H1 (cell line): ENCODE results near the gene FGF11. TPM values are rescaled to one million over a fixed set of nuclear protein-coding genes. Genes with fewer than 3 reads are reported as not detected.

Experiments
- CTCF ChIA-PET: fragments of 300-600 bp; sonication (Branson Sonifier 250); formaldehyde crosslinking; loops from one replicate; lab custom pipeline; 2021; ENCODE audit not compliant: partially characterized antibody; lab: Charles Lee
- POLR2A ChIA-PET: fragments of 300-600 bp; sonication (Branson Sonifier 250); formaldehyde crosslinking; loops from one replicate; lab custom pipeline; 2021; ENCODE audit warnings: inconsistent platforms; ENCODE audit not compliant: partially characterized antibody; lab: Charles Lee
- DNase-seq, 2 experiments: peaks; one replicate each; pipeline versions ENCODE4 v3.0.0 to v3.0.0-alpha.2; 2010 to 2022; ENCODE audit warnings: low spot score in 2 of 2, low read depth in 1 of 2, mixed read lengths in 1 of 2
- FAIRE-seq: peaks from 2 replicates; lab custom pipeline; 2011; peaks lifted over from hg19 to GRCh38; lab: Jason Lieb, UNC
- H2AFZ ChIP-seq: 2 replicates; pipeline ENCODE4 v1.8.1; 2012; ENCODE audit warnings: low read length, inconsistent platforms
- H2AK5ac ChIP-seq: 2 replicates; pipeline ENCODE4 v1.6.1; 2013; ENCODE audit warnings: low read depth, low read length
- H2BK120ac ChIP-seq: replicated peaks from 2 replicates; pipeline ENCODE3; 2013; ENCODE audit warnings: low read depth, low read length, inconsistent platforms
- H2BK12ac ChIP-seq: 2 replicates; pipeline ENCODE4 v1.6.1; 2013; ENCODE audit warnings: low read depth, low read length
- H2BK15ac ChIP-seq: 2 replicates; pipeline ENCODE4 v1.6.1; 2013; ENCODE audit warnings: low read length
- H2BK20ac ChIP-seq: 2 replicates; pipeline ENCODE4 v1.6.1; 2013; ENCODE audit warnings: low read length
- H2BK5ac ChIP-seq: 2 replicates; pipeline ENCODE4 v1.6.1; 2013; ENCODE audit warnings: low read depth, low read length
- H3K14ac ChIP-seq: 2 replicates; pipeline ENCODE4 v1.6.1; 2013; ENCODE audit warnings: inconsistent platforms; ENCODE audit not compliant: insufficient read length
- H3K18ac ChIP-seq: 2 replicates; pipeline ENCODE4 v1.6.1; 2013; ENCODE audit warnings: low read length; ENCODE audit errors: extremely low read depth
- H3K23ac ChIP-seq: 2 replicates; pipeline ENCODE4 v1.6.1; 2013; ENCODE audit warnings: inconsistent platforms; ENCODE audit not compliant: insufficient read length
- H3K23me2 ChIP-seq: 2 replicates; pipeline ENCODE4 v1.6.1; 2013; ENCODE audit warnings: low read depth, low read length
- H3K27ac ChIP-seq: 2 replicates; pipeline ENCODE4 v1.6.1; 2011; ENCODE audit warnings: low read depth, low read length, inconsistent platforms
- H3K27me3 ChIP-seq, 4 experiments: replicated peaks in 1 of 4; 1 replicate in 1 of 4; 2 replicates in 3 of 4; pipeline versions ENCODE4 v1.6.1 to v1.8.1; 2011 to 2013; ENCODE audit warnings: low read length in 3 of 4, mild to moderate bottlenecking in 3 of 4, inconsistent platforms in 2 of 4, mixed read lengths in 2 of 4, moderate library complexity in 1 of 4; ENCODE audit not compliant: control insufficient read depth in 3 of 4, insufficient read depth in 3 of 4; ENCODE audit errors: extremely low read depth in 1 of 4
- H3K36me3 ChIP-seq, 4 experiments: 2 replicates each; pipeline versions ENCODE4 v1.6.1 to v1.8.1; 2011 to 2013; ENCODE audit warnings: mild to moderate bottlenecking in 4 of 4, low read length in 3 of 4, moderate library complexity in 2 of 4, control low read depth in 1 of 4, inconsistent platforms in 1 of 4; ENCODE audit not compliant: insufficient read depth in 4 of 4, control insufficient read depth in 2 of 4
- H3K4ac ChIP-seq: replicated peaks from 2 replicates; pipeline ENCODE3; 2013; ENCODE audit warnings: low read length, low read depth, mixed read lengths, inconsistent platforms; ENCODE audit not compliant: insufficient read length
- H3K4me1 ChIP-seq, 4 experiments: replicated peaks in 1 of 4; 1 replicate in 1 of 4; 2 replicates in 3 of 4; pipeline versions ENCODE4 v1.6.1 to v1.8.1; 2011 to 2013; ENCODE audit warnings: low read length in 3 of 4, inconsistent platforms in 2 of 4, mixed read lengths in 1 of 4; ENCODE audit not compliant: insufficient read depth in 4 of 4, control insufficient read depth in 3 of 4
- H3K4me2 ChIP-seq, 2 experiments: 2 replicates each; pipeline versions ENCODE4 v1.6.1 to v1.8.1; 2011 to 2013; ENCODE audit warnings: low read depth in 2 of 2, low read length in 2 of 2, control low read depth in 1 of 2, inconsistent platforms in 1 of 2, mild to moderate bottlenecking in 1 of 2; ENCODE audit not compliant: insufficient read depth in 1 of 2
- H3K4me3 ChIP-seq, 4 experiments: fragments of 200-600, 300-600 bp in 1 of 4; sonication (generic), shearing (Covaris generic), sonication (Bioruptor Twin) in 1 of 4; 2 replicates each; pipeline versions ENCODE4 v1.5.1 to v1.8.1; 2011 to 2016; ENCODE audit warnings: low read length in 4 of 4, low read depth in 3 of 4, control low read depth in 2 of 4, inconsistent platforms in 2 of 4, mild to moderate bottlenecking in 2 of 4, mixed read lengths in 1 of 4, moderate library complexity in 1 of 4; ENCODE audit not compliant: insufficient read depth in 2 of 4; ENCODE audit errors: extremely low read depth in 1 of 4
- H3K56ac ChIP-seq: replicated peaks from 2 replicates; pipeline ENCODE3; 2013; ENCODE audit warnings: low read depth, mild to moderate bottlenecking, mixed read lengths, low read length, inconsistent platforms; ENCODE audit not compliant: insufficient read length
- H3K79me1 ChIP-seq: 2 replicates; pipeline ENCODE4 v1.6.1; 2013; ENCODE audit warnings: low read depth, low read length, control low read depth
- H3K79me2 ChIP-seq, 2 experiments: 2 replicates each; pipeline versions ENCODE4 v1.6.1 to v1.8.1; 2012 to 2013; ENCODE audit warnings: low read length in 2 of 2, mild to moderate bottlenecking in 2 of 2, inconsistent platforms in 1 of 2; ENCODE audit not compliant: insufficient read depth in 2 of 2, control insufficient read depth in 1 of 2
- H3K9ac ChIP-seq, 4 experiments: replicated peaks in 1 of 4; 1 replicate in 1 of 4; 2 replicates in 3 of 4; pipeline versions ENCODE4 v1.6.1 to v1.8.1; 2011 to 2013; ENCODE audit warnings: low read depth in 3 of 4, low read length in 3 of 4, control low read depth in 2 of 4, mild to moderate bottlenecking in 2 of 4, moderate library complexity in 2 of 4, inconsistent platforms in 1 of 4; ENCODE audit errors: extremely low read depth in 1 of 4
- H3K9me3 ChIP-seq, 2 experiments: 2 replicates each; pipeline versions ENCODE4 v1.6.1 to v1.8.1; 2012 to 2013; ENCODE audit warnings: mild to moderate bottlenecking in 2 of 2, moderate library complexity in 2 of 2, control low read depth in 1 of 2, inconsistent platforms in 1 of 2, low read depth in 1 of 2, low read length in 1 of 2, mixed read lengths in 1 of 2; ENCODE audit not compliant: insufficient read depth in 2 of 2
- H4K20me1 ChIP-seq, 2 experiments: replicated peaks in 1 of 2; 2 replicates each; pipeline versions ENCODE3 to v1.8.1; 2011 to 2013; ENCODE audit warnings: inconsistent platforms in 2 of 2, low read length in 2 of 2, mild to moderate bottlenecking in 1 of 2; ENCODE audit not compliant: insufficient read depth in 2 of 2, control insufficient read depth in 1 of 2
- H4K5ac ChIP-seq: 2 replicates; pipeline ENCODE4 v1.6.1; 2013; ENCODE audit warnings: low read length, low read depth, mixed read lengths, inconsistent platforms; ENCODE audit not compliant: insufficient read length
- H4K8ac ChIP-seq: 2 replicates; pipeline ENCODE4 v1.8.0; 2013; ENCODE audit warnings: mild to moderate bottlenecking, moderate library complexity, low read length, inconsistent platforms; ENCODE audit not compliant: insufficient read depth; ENCODE audit errors: extremely low read depth
- H4K91ac ChIP-seq: replicated peaks from 2 replicates; pipeline ENCODE3; 2013; ENCODE audit warnings: low read length, mixed read lengths, inconsistent platforms; ENCODE audit not compliant: insufficient read length
- CEBPB ChIP-seq: IDR thresholded peaks from 2 replicates; pipeline ENCODE4 v1.6.1; 2012; ENCODE audit warnings: low read depth, low read length
- CHD2 ChIP-seq: IDR thresholded peaks from 2 replicates; pipeline ENCODE4 v1.6.1; 2012; ENCODE audit warnings: low read length, improper control_type of control experiment
- HDAC6 ChIP-seq: IDR thresholded peaks from one replicate; pipeline ENCODE4 v1.7.1; 2012; ENCODE audit warnings: low read depth, mild to moderate bottlenecking, inconsistent platforms, low read length, moderate library complexity
- JUND ChIP-seq: IDR thresholded peaks from 2 replicates; pipeline ENCODE4 v1.6.1; 2011; ENCODE audit warnings: mild to moderate bottlenecking, improper control_type of control experiment, low read length
- KDM4A ChIP-seq: IDR thresholded peaks from one replicate; pipeline ENCODE4 v1.7.1; 2012; ENCODE audit warnings: low read depth, mild to moderate bottlenecking, moderate library complexity, low read length, inconsistent platforms; ENCODE audit not compliant: severe bottlenecking
- POLR2A ChIP-seq, 2 experiments: IDR thresholded peaks; 1 replicate in 1 of 2; 2 replicates in 1 of 2; pipeline ENCODE4 v1.6.1; 2011; ENCODE audit warnings: low read depth in 2 of 2, low read length in 2 of 2, mild to moderate bottlenecking in 2 of 2; ENCODE audit errors: control extremely low read depth in 1 of 2
- POLR2AphosphoS5 ChIP-seq: IDR thresholded peaks from 2 replicates; pipeline ENCODE4 v1.6.1; 2011; ENCODE audit warnings: low read depth, low read length
- RXRA ChIP-seq: IDR thresholded peaks from 2 replicates; pipeline ENCODE4 v1.6.1; 2011; ENCODE audit warnings: low read depth, mild to moderate bottlenecking, low read length, moderate library complexity; ENCODE audit not compliant: insufficient read depth
- SP2 ChIP-seq: IDR thresholded peaks from 2 replicates; pipeline ENCODE4 v1.6.1; 2012; ENCODE audit warnings: mild to moderate bottlenecking, low read length, inconsistent platforms
- SP4 ChIP-seq: IDR thresholded peaks from 2 replicates; pipeline ENCODE4 v1.6.1; 2012; ENCODE audit warnings: low read length, inconsistent platforms
- TAF1 ChIP-seq: IDR thresholded peaks from 2 replicates; pipeline ENCODE4 v1.6.1; 2011; ENCODE audit warnings: mild to moderate bottlenecking, low read depth, low read length
- TBP ChIP-seq: IDR thresholded peaks from 2 replicates; pipeline ENCODE4 v1.6.1; 2011; ENCODE audit warnings: low read depth, low read length, improper control_type of control experiment
- WGBS, 2 experiments: shearing (Covaris generic) in 1 of 2; methylation state at CpG; one replicate each; pipeline versions ENCODE4 v1.1.6 to v1.1.7; 2013 to 2015; ENCODE audit warnings: low lambda C conversion rate in 2 of 2, mixed read lengths in 2 of 2, inconsistent platforms in 1 of 2, low coverage in 1 of 2, missing lambda C conversion rate in 1 of 2; ENCODE audit not compliant: insufficient replicate concordance in 2 of 2, insufficient coverage in 1 of 2, insufficient read length in 1 of 2; ENCODE audit errors: extremely low coverage in 1 of 2, missing lambda C conversion rate in 1 of 2; 5-methylcytosine and 5-hydroxymethylcytosine counted together
- polyA plus RNA-seq, 7 experiments: library from polyadenylated mRNA; depleted of rRNA in 3 of 7; stranded (reverse) in 5 of 7; unstranded in 2 of 7; fragments of >200 nt in 5 of 7; fragments of 200-250 nt in 2 of 7; gene quantifications; 1 replicate in 5 of 7; 2 replicates in 1 of 7; 4 replicates in 1 of 7; pipeline versions ENCODE4 v1.2.1 to v1.2.3, GENCODE V29; 2011 to 2013; ENCODE audit warnings: missing spikeins in 2 of 7, mixed read lengths in 2 of 7
- total RNA-seq: library from RNA; stranded (reverse); fragmentation: NEBNext Ultra II Directional; extraction: Animal tissue kit (Norgen Biotek cat#: 25700); gene quantifications from 2 replicates; pipeline ENCODE4 v1.2.1, GENCODE V29; 2021

Gene FGF11
- total and polyA plus RNA-seq, 2 of the 8 experiments (the other 6 are each of a cell fraction or from before 2014, with no cell fraction given): 11.8 to 26.1 TPM

- FAIRE-seq: peak; percentile 28
- Histone ChIP-seq H4K20me1 (peaks cover 11 to 17% of the 10 kb centered on the region in 2 experiments), H2BK5ac (peak within 1 kb of the TSS; percentile 99), H3K27me3 (no peaks in the 10 kb centered on the region), H2AFZ (peak within 1 kb of the TSS; percentile 19; the same call in 1 of the 2 replicates), H4K8ac (peak within 1 kb of the TSS; percentile 94; the same call in 1 of the 2 replicates), H3K36me3 (0 out of 8 replicates have a peak, but pooled peaks cover 0 to 3% (median 0%) of the 10 kb centered on the region in 4 experiments), H3K4me2 (peak within 1 kb of the TSS; percentile 83 to 96), H3K79me2 (peaks cover 28 to 44% of the 10 kb centered on the region in 2 experiments), H3K9me3 (no peaks in the 10 kb centered on the region), H2AK5ac (0 out of 2 replicates have a peak within 1 kb of the TSS, but pooled peaks have one; percentile 16), H2BK15ac (peak within 1 kb of the TSS; percentile 72; the same call in 1 of the 2 replicates), H3K4ac (peak within 1 kb of the TSS; percentile 98), H4K5ac (peak within 1 kb of the TSS; percentile 95), H3K4me3 (peak within 1 kb of the TSS; percentile 79 to 92 (median 84)), H3K14ac (no peak within 1 kb of the TSS), H3K56ac (peak within 1 kb of the TSS; percentile 96), H3K23ac (no peak within 1 kb of the TSS), H3K23me2 (peaks cover 16% of the 10 kb centered on the region; the same call in 1 of the 2 replicates), H2BK12ac (peak within 1 kb of the TSS; percentile 93), H2BK120ac (peak within 1 kb of the TSS; percentile 80), H3K4me1 (peaks cover 2 to 18% (median 13%) of the 10 kb centered on the region in 4 experiments), H3K79me1 (peaks cover 5% of the 10 kb centered on the region), H3K18ac (peak within 1 kb of the TSS; percentile 93), H3K27ac (peak within 1 kb of the TSS; percentile 96), H4K91ac (peak within 1 kb of the TSS; percentile 49), H2BK20ac (no peak within 1 kb of the TSS), H3K9ac (peak within 1 kb of the TSS; percentile 86 to 98 (median 90))
- 1% methylated on average over 28 of the region's 64 CpGs; no CpG with 5 or more reads in 1 of the 2 experiments for WGBS, 2 experiments
- ChIA-PET CTCF (interaction anchor here (1.4 kb wide), 1 partner anchor 46 kb away, joined by 6 read pairs; no protein-coding TSS in a partner anchor), POLR2A (interaction anchor here (0.6 to 14.3 kb wide), 62 partner anchors 8 to 1678 kb away, joined by 3 to 339 read pairs (median 4); partner anchors contain the start of genes ACAP1, CD68, CHRNB1 and FGF11)
- DNase-seq: peak; percentile 93 to 98
- peak; percentile 71 for TF ChIP-seq JUND
- TF ChIP-seq CHD2: no peak
- peak; percentile 100 for TF ChIP-seq TAF1
- TF ChIP-seq RXRA: no peak
- peak; percentile 100 for TF ChIP-seq POLR2A (IDR thresholded peaks at IDR 0.05; ENCODE audit: control extremely low read depth in 1 of 2, low read depth in 2 of 2, low read length in 2 of 2)
- no peak for TF ChIP-seq SP2
- TF ChIP-seq POLR2AphosphoS5: peak; percentile 100
- TF ChIP-seq CEBPB: no peak
- peak; percentile 97 for TF ChIP-seq TBP
- peak; percentile 78 for TF ChIP-seq HDAC6
- peak; percentile 57; the same call in 1 of the 2 replicates for TF ChIP-seq SP4
- TF ChIP-seq KDM4A: peak; percentile 47
Observed at GRCh38 chr17:7484067-7484918, 45.0 kb downstream of the FGF11 start, which contains the start of gene POLR2A. POLR2A (plus strand) TSS chr17:7484366.
